Upper lobe of right lung (tissue), 1 donor: ENCODE data around the gene SCEL. TPM values are rescaled to one million over a fixed set of nuclear protein-coding genes. Genes with fewer than 3 reads are reported as not detected.

Source experiments
- ATAC-seq: fragments of 200-7000 bp; cut with Tn5 transposase; one replicate; pipeline ENCODE4 v1.9.1; 2020; ENCODE audit warnings: mild to moderate bottlenecking, moderate library complexity
- DNase-seq: peaks from one replicate; pipeline ENCODE4 v3.0.0-alpha.2; 2020
- H3K27ac ChIP-seq: fragments of 200-600 bp; one replicate; pipeline ENCODE4 v1.8.0; 2022
- H3K27me3 ChIP-seq: fragments of 200-600 bp; one replicate; pipeline ENCODE4 v1.8.0; 2022; ENCODE audit warnings: mild to moderate bottlenecking
- H3K36me3 ChIP-seq: fragments of 200-600 bp; one replicate; pipeline ENCODE4 v1.8.0; 2022
- H3K4me1 ChIP-seq: fragments of 200-600 bp; one replicate; pipeline ENCODE4 v1.8.0; 2022
- H3K4me3 ChIP-seq: fragments of 200-600 bp; one replicate; pipeline ENCODE4 v1.8.0; 2022; ENCODE audit warnings: mild to moderate bottlenecking
- H3K9me3 ChIP-seq: fragments of 200-600 bp; one replicate; pipeline ENCODE4 v1.8.0; 2022
- intact Hi-C: fragments of 100-400 bp; cut with DNase I; formaldehyde crosslinking; loops from one replicate; pipeline ENCODE4 v1.11.0; 2022
- total RNA-seq: library from RNA; stranded (reverse); fragmentation: NEBNext Ultra II Directional; extraction: Animal tissue kit (Norgen Biotek cat#: 25700); gene quantifications from one replicate; pipeline ENCODE4 v1.2.1, GENCODE V29; 2021
- TF ChIP-seq, protein P1 (sequence below): fragments of 200-600 bp; IDR thresholded peaks from one replicate; pipeline ENCODE4 v1.8.0; 2022; ENCODE audit warnings: antibody characterized with exemption
- donor health status: DM: no; HTN: yes; CAD: no; lungs with severe emphysema.

SCEL gene
- total RNA-seq, 1 donor from 2014 or later, result 109 TPM

DNA sequence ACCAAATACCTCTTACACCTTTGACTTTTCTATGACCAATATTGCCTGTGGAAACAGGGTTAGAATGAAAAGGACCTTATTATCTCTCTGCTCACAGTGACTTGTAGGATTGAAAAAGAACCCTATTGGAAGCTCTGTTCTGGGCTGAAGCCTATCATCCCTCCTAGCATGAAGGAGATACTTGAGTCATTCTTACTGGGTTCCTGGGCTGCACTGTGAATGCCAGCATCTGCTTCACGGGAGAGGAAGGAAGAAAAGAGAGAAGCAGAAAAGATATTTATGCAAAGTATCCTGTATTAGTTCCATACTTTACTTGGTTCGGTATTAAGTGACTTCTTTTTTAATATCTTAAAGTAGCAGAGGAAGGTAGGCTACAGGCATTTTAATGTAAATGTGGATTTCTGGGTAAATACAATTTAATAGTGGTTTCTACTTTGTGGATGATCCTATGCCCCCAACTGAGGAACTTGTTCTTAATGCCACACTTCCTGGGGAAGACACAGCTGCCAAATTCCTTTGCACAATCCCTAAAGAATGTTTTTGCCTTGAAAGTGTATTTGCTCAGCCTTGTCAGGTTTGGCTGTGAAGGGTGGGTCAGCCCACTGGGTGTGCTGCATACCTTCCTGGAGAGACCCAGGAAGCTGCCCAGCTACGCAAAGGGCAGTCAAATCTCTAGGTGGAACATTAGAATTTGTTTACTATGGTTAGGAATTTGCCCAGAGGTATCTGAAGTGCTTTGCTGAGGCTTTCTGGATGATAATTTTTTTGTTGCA, 13.7 kb upstream of the SCEL start:
- intact Hi-C loops, result no loop called here
- no peak overlapping the region for H3K4me3 ChIP-seq
- H3K27ac ChIP-seq, result peak overlapping the region; percentile 56
- ATAC-seq, result peak; percentile 99
- H3K4me1 ChIP-seq, result no peaks in the 10 kb centered on the region
- TF ChIP-seq, protein P1, sequence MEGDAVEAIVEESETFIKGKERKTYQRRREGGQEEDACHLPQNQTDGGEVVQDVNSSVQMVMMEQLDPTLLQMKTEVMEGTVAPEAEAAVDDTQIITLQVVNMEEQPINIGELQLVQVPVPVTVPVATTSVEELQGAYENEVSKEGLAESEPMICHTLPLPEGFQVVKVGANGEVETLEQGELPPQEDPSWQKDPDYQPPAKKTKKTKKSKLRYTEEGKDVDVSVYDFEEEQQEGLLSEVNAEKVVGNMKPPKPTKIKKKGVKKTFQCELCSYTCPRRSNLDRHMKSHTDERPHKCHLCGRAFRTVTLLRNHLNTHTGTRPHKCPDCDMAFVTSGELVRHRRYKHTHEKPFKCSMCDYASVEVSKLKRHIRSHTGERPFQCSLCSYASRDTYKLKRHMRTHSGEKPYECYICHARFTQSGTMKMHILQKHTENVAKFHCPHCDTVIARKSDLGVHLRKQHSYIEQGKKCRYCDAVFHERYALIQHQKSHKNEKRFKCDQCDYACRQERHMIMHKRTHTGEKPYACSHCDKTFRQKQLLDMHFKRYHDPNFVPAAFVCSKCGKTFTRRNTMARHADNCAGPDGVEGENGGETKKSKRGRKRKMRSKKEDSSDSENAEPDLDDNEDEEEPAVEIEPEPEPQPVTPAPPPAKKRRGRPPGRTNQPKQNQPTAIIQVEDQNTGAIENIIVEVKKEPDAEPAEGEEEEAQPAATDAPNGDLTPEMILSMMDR, result no peak
- H3K27me3 ChIP-seq, result peaks cover 4% of the 10 kb centered on the region
- no peaks in the 10 kb centered on the region for H3K9me3 ChIP-seq
- DNase-seq, result peak; percentile 74
- no peaks in the 10 kb centered on the region for H3K36me3 ChIP-seq

DNA sequence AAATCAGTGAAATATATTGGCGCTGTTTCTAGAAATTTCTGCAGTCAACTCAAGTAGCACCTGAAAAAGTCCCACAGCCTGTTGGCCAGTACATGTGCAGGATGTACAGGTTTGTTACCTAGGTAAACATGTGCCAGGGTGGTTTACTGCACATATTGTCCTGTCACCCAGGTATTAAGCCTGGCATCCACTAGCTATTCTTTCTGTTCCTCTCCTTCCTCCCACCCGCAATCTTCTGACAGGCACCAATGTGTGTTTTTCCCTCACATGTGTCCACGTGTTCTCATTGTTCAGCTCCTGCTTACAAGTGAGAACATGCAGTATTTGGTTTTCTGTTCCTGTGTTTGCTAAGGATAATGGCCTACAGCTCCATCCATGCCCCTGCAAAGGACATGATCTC, 13.1 kb upstream of the SCEL start:
- TF ChIP-seq, protein P1, result no peak
- no peaks in the 10 kb centered on the region for H3K4me1 ChIP-seq
- DNase-seq, result no peak
- peak overlapping the region; percentile 56 for H3K27ac ChIP-seq
- H3K36me3 ChIP-seq, result no peaks in the 10 kb centered on the region
- ATAC-seq, result peak; percentile 70
- intact Hi-C loops, result no loop called here
- H3K9me3 ChIP-seq, result no peaks in the 10 kb centered on the region
- H3K27me3 ChIP-seq, result peaks cover 4% of the 10 kb centered on the region
- no peak overlapping the region for H3K4me3 ChIP-seq

DNA sequence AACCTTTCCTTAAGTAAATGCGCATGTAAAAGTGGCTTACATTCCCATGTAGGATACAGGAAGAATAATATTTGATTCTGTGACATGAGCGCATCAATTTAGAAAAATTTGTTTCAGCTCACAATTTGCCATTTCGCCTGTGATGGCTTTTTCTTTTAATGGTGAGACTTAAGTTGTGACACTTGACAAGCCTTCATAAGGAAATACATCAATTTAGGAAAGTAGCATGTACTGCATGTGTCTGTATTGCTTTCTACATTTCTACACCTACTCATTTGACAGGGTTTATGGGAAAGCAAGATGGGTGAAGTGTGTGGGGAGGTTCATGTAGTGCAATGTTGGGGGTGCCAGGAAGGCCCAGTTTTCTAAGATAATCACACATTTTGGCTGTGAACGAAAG, 12.1 kb upstream of the SCEL start:
- DNase-seq (no peak), ATAC-seq (no peak)
- intact Hi-C loops, result no loop called here
- no peaks in the 10 kb centered on the region for H3K9me3 ChIP-seq
- H3K27ac ChIP-seq, result no peak overlapping the region
- H3K27me3 ChIP-seq, result peaks cover 4% of the 10 kb centered on the region
- TF ChIP-seq, protein P1, result no peak
- no peak overlapping the region for H3K4me3 ChIP-seq
- no peaks in the 10 kb centered on the region for H3K36me3 ChIP-seq
- no peaks in the 10 kb centered on the region for H3K4me1 ChIP-seq

DNA sequence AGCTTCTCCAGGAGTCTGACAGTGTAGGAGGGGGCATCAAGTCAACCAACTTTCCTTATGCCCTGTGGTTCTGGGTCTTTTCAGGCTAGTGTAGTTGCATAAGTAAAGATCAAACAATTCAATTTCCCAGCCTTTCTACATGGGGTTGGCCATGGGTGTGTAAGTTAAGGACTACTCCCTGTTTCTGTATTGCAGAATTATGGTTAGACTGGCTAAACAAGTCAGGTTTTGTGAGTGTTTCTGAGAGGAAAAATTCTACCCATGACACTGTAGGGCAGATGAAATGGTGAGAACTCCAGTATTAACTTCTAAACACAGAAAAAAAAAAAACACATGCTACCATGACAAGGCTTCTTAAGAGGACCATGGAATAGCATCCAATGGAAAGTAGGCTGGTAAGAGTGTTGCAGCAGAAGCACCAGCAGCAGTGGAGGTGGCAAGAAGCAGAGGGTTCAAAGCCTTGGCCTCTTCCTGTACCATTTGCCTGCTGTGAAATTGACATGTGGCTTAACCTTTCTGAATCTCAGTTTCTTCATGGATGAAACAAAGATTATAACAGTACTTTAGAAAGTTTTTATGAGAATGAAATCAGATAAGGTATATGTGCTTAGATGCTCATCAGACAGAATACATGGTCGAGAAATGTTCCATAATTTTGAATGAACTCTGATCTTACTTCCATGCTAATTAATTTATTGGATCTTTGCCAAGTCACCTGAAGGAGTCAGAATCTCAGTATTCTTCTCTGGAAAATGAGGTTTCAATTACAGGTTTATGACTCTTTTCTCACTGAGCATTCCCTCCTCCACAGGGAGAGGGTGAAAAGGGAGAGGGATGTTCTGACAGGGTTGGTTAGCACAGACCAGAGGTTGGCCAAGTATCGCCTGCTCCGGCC, 11.4 kb upstream of the SCEL start:
- TF ChIP-seq, protein P1, result no peak
- H3K27ac ChIP-seq, result no peak overlapping the region

DNA sequence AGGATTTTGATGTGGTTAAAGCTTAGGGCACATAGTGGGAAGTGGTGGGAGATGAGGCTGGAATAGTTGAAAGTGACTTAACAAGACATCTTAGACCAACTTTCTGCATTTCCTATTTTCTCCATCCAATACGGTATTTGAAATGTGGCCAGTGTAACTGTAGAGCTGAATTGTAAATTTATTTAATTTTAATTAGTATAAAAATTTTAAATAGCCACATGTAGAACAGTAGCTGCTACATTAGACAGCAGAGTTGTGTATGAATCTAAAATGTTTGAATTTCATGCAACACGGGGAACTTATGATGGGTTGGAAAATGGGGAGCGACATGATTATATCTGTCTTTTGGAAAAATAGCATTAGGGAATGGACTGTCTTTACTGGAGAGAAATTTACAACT, 7.1 kb upstream of the SCEL start:
- no peaks in the 10 kb centered on the region for H3K36me3 ChIP-seq
- intact Hi-C loops, result no loop called here
- no peak for DNase-seq
- peaks cover 4% of the 10 kb centered on the region for H3K27me3 ChIP-seq
- H3K4me1 ChIP-seq, result no peaks in the 10 kb centered on the region
- H3K4me3 ChIP-seq, result no peak overlapping the region
- H3K27ac ChIP-seq, result no peak overlapping the region
- ATAC-seq, result no peak
- TF ChIP-seq, protein P1, result no peak
- H3K9me3 ChIP-seq, result no peaks in the 10 kb centered on the region

More for the DNA sequence above, 11.4 kb upstream of the SCEL start:
- Histone ChIP-seq H3K4me3 (no peak overlapping the region), H3K4me1 (no peaks in the 10 kb centered on the region), H3K36me3 (no peaks in the 10 kb centered on the region), H3K27me3 (peaks cover 4% of the 10 kb centered on the region), H3K9me3 (no peaks in the 10 kb centered on the region)
- DNase-seq (no peak), ATAC-seq (no peak)
- intact Hi-C loops, result no loop called here
